A549 treated with dexamethasone at 1 μM for 4 hours (cell line): Measurements from ENCODE around the gene EGLN2. TPM values are rescaled to one million over a fixed set of nuclear protein-coding genes. Genes with fewer than 3 reads are reported as not detected.

Experiments
- total RNA-seq: library from RNA; stranded (reverse); fragments of 200-300 nt; extraction: Qiagen RNA extraction; gene quantifications from 5 replicates; pipeline ENCODE4 v1.2.3, GENCODE V29; 2022

EGLN2 gene
- 74.3 to 103 TPM (median 97.3 TPM) in 5 replicates for total RNA-seq

DNA sequence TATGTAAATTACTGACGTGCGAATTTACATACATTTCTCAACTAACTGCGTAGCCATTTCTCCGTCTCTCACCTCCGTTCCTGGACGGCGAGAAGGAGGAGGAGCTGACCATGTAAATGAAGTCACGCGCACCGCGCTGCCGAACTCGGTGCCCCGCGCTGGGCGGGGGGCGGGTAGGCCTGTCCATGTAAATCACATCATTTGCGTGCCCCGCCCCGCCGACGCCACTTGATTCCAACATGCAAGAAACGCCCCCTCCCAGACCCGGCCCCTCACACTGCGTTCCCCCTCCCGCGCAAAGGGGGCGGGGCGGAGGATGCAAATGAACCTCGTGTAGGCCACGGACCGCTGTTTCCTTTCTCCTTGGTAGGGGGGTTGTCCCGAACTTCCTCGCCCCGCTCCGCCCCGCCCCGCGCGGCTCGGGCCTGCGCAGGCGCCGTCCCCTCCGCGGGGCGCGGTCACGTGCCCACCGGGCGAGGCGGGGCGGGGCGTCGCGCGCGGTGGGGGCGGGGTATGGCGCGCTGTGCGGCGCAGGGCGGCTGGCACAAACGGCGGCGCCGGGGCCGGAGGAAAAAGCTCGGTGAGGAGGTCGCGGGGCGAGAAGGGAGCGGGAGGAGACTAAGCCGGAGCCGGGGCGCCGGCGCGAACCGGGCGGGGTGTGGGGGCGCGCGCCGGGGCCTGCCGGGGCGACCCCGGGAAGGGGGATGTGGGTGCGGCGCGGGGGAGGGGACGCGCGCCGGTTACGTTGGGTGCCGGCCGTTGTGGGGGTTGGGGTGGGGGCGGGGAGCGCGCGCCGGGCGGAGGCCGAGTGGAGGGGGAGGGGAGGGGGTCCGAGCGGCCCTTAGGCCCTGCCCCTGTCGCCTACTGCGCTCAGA, at the start of gene EGLN2:
TSS of gene EGLN2 (plus strand) at position 509 of the 875 bp plus-strand sequence. CDS start 1,382 bp downstream, outside the sequence.

DNA sequence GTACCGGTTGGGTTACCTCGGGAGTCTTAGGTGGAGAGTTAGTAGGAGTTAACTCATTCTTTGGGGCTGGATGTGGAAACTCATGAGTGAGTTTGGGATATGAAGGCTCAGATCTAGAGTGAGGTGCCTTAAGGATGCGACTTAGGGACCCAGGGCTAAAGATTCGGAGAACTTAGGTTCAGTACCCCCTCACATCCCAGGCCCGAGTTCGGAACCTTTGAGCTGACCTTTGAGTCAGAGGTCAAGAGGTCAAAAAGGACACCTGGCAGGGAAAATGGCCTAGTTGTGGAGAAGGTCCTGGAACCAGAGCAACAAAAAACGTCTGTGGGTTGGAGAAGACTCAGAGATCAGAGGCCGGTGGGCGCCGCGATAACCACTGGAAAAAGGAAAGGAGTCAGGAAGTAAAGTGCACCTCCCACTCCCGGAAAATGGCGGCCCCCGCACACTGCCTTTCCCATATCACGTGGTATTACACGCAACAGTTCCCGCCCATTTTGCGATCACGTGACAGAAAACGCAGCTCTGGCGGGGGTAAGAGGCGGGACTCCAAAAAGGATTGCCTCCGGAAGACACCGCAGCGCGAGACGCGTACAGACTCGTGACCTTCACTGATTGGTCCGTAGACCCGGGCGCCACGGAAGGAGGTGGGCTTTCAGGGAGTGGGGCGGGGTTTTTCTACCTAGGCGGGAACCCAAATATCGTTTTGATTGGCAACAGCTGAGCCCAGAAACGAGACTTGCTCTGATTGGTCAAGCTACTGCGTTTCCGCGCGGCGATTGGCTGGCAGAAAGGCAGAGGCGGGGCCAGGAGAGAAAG, 48.7 kb upstream of the EGLN2 start, which contains the start of gene ACTMAP:
TSS of gene ACTMAP (minus strand) at position 420 of the 816 bp plus-strand sequence. CDS start 674 bp downstream, outside the sequence.

DNA sequence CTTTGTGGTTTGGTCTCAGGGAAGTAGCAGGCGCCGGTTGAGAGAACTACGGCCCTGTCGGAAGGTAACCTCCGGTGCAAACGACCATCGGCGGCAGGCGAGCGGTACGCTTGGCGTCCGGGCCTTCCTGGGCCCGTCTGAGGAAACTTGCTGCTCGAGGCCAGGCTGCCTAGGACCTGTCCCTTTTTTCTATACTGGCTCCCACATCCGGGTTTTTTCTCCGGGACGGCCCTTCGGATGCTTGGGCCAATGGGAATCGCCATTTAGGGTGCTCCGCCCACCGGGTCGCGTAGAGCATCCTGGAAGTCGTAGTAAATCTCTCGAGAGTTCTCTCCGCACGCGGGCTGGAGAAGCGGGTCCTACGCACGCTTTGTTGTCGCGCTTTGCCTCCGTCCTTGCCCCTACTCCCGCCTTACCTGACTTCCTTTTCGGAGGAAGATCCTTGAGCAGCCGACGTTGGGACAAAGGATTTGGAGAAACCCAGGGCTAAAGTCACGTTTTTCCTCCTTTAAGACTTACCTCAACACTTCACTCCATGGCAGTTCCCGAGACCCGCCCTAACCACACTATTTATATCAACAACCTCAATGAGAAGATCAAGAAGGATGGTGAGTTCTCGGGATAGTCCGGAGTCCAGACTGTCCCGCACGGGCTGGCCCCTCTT, 48.0 kb upstream of the EGLN2 start, which contains the start of gene SNRPA:
TSS of gene SNRPA (plus strand) at position 330 of the 664 bp plus-strand sequence. CDS start at position 536, 206 bp downstream.

DNA sequence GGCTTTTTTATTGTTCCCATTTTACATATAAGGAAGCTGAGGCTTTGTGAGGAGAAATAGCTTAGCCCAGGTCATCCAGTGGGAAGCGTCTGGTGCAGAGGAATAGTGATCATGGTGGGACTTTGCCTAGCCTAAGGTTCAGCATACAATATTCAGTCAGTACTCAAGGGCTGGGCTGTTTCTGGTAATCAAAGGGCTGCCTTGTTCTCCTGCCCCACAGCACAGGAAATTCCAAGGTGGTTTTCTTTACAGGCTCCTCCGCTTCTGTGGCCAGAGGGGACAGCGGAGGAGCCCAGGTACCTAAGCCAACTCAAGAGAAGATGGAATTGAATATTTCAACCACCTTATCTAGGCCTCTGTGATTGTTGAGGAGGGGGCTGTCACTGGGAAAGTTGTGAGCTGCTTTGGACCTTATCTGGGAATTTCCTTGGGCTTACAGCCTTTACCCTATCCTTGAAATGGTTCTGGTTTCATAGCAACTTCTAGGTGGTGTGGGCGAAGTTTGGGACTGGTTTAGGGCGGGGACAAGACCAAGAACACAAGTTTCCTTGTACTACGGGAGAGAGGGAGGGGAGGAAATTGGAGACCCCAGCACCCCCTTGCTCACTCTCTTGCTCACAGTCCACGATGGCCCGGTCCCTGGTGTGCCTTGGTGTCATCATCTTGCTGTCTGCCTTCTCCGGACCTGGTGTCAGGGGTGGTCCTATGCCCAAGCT, 23.9 kb upstream of the EGLN2 start, which contains the start of gene MIA:
TSS of gene MIA (plus strand) at position 606 of the 716 bp plus-strand sequence. CDS start at position 628, 22 bp downstream.

DNA sequence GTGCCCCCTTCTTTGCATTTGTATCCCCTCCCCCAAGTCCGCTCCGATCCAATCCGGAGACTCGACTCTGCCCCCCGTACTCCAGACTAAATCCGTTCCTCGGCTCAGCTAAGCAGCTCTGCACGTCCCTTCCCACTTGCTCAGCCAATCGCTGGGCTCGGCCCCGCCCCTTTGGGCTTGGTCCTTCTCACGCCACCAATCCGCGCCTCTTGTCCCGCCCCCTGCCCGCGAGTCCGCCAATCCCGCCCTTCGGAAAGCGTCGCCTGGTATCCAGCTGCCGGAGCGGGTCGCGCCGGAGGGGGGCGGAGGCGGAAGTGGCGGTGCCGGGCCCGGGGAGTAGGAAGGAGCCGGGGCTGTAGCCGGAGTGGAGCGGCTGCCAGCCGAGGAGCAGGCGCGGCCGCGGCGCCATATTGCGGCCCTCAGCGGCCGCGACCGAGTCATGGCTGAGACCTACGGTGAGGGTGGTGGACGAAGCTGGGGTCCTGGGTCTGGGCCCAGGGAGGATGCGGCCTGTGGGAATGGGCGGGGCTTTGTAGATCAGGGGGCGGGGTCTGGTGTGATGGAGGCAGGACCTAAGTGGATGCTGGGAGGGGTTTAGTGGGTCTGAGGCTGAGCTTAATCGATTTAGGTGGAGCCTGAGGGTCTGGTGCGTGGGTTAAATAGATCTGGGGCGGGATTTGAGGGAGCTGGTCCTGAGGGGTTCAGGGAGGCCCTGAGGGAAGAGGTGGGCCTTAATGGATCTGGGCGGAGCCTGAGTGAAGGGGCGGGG, 20.9 kb upstream of the EGLN2 start, which contains the start of gene RAB4B:
TSS of gene RAB4B (plus strand) at position 311 of the 769 bp plus-strand sequence. CDS start at position 440, 129 bp downstream.

DNA sequence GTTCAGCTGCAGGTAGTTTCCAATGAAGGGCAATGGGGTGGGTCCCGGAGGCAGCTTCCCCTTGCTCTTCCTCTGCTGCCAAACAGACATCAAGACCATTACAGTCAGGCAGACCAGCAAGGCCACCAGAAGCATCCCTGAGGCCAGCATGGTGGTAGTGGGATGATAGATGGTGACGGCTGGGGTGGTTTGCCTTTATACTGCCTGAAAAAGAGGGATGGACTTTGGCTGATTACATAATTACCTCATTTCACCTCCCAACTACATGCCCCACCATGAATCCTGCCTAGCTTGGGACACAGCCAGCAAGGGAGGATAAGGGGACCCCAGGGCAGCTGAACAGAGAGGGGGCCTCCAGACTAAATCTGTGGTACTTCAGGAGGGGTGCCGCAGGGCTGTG, 51.3 kb downstream of the EGLN2 start, which contains the start of gene CYP2A6:
TSS of gene CYP2A6 (minus strand) at position 171 of the 400 bp plus-strand sequence. CDS start at position 150, 21 bp downstream.

Other genes with a start within 250 kb of the EGLN2 start
- gene SHKBP1, start 222.3 kb upstream of the EGLN2 start, total RNA-seq = 93.3 to 152 TPM (median 136 TPM) in 5 replicates
- gene LTBP4, start 197.8 kb upstream of the EGLN2 start, total RNA-seq = 34.3 to 57.2 TPM (median 46.2 TPM) in 5 replicates
- gene NUMBL, start 108.5 kb upstream of the EGLN2 start, total RNA-seq = 52.1 to 81.6 TPM (median 75.1 TPM) in 5 replicates
- gene COQ8B, start 82.3 kb upstream of the EGLN2 start, total RNA-seq = 75.4 to 105 TPM (median 92.9 TPM) in 5 replicates
- gene ITPKC, start 82.1 kb upstream of the EGLN2 start, total RNA-seq = 36.4 to 49.8 TPM (median 45.3 TPM) in 5 replicates
- 15.5 to 21.3 TPM (median 19.0 TPM) in 5 replicates for gene ACTMAP, start 48.7 kb upstream of the EGLN2 start, total RNA-seq
- 159 to 177 TPM (median 172 TPM) in 5 replicates for gene SNRPA, start 48.0 kb upstream of the EGLN2 start, total RNA-seq
- 0.30 to 0.33 TPM in 2 of 5 replicates, not detected in the others for gene MIA, start 23.7 kb upstream of the EGLN2 start, total RNA-seq
- 14.9 to 18.5 TPM (median 16.9 TPM) in 5 replicates for gene RAB4B, start 20.9 kb upstream of the EGLN2 start, total RNA-seq
- 0.07 TPM in 1 of 5 replicates, not detected in the others for gene CYP2A6, start 51.3 kb downstream of the EGLN2 start, total RNA-seq
- gene CYP2A7, start 83.0 kb downstream of the EGLN2 start, total RNA-seq = not detected in 5 replicates
- 0.04 TPM in 1 of 5 replicates, not detected in the others for gene CYP2B6, start 192.1 kb downstream of the EGLN2 start, total RNA-seq